GM20000 (cell line): ENCODE measurements around the gene ST8SIA1.
"Not testable (repeated sequence)": the region's sequence is repeated elsewhere in the genome, so short reads cannot be mapped to it uniquely, and the experiment has no call there.

ENCODE experiments used
- DNase-seq: peaks from one replicate; pipeline ENCODE4 v3.0.0; 2012; ENCODE audit warnings: low spot score
- TF ChIP-seq, protein P1 (sequence below): IDR thresholded peaks from 2 replicates; pipeline ENCODE4 v1.5.1; 2012; ENCODE audit warnings: mild to moderate bottlenecking, control low read depth; ENCODE audit errors: extremely low read depth, missing control alignments

The ST8SIA1 gene, protein sequence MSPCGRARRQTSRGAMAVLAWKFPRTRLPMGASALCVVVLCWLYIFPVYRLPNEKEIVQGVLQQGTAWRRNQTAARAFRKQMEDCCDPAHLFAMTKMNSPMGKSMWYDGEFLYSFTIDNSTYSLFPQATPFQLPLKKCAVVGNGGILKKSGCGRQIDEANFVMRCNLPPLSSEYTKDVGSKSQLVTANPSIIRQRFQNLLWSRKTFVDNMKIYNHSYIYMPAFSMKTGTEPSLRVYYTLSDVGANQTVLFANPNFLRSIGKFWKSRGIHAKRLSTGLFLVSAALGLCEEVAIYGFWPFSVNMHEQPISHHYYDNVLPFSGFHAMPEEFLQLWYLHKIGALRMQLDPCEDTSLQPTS

DNA sequence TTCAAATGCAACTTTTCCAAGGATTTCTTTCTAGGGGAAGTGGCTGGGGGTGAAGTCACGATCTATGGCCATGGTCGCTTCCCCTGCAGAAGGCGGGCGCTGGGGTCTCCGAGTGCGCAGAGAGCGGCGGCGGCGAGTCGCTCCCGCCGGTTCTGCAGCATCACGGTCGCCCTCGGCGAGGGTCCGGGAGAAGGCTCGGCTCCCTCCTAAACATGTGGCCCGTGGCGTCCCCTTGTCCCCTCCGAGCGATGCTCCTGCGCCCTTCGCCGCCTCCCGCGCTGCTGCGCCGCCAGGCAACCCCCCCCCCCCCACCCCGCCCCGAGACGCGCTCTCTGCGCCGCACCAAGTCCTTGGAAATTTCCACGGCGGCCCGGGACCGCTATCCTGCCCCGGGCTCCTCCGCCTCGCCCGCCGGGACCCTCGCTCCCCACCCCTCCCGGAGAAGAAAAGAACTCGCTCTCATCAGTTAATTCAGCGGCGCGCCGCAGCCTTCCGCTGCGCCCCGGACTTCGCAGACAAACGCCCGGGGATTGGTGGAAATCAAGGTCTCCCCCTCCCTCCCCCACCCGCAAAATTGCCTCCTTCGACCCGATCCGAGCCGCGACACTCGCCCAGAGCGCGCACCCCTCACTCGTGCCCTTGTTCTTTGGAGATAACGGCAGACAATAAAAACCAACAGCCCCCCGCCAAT, at the start of gene ST8SIA1:
Gene ST8SIA1 (minus strand): TSS at position 298 of the 691 bp plus-strand sequence. CDS start 475 bp downstream, outside the sequence.
- TF ChIP-seq, protein P1, sequence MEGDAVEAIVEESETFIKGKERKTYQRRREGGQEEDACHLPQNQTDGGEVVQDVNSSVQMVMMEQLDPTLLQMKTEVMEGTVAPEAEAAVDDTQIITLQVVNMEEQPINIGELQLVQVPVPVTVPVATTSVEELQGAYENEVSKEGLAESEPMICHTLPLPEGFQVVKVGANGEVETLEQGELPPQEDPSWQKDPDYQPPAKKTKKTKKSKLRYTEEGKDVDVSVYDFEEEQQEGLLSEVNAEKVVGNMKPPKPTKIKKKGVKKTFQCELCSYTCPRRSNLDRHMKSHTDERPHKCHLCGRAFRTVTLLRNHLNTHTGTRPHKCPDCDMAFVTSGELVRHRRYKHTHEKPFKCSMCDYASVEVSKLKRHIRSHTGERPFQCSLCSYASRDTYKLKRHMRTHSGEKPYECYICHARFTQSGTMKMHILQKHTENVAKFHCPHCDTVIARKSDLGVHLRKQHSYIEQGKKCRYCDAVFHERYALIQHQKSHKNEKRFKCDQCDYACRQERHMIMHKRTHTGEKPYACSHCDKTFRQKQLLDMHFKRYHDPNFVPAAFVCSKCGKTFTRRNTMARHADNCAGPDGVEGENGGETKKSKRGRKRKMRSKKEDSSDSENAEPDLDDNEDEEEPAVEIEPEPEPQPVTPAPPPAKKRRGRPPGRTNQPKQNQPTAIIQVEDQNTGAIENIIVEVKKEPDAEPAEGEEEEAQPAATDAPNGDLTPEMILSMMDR, result no peak
- peak; percentile 52 for DNase-seq

DNA sequence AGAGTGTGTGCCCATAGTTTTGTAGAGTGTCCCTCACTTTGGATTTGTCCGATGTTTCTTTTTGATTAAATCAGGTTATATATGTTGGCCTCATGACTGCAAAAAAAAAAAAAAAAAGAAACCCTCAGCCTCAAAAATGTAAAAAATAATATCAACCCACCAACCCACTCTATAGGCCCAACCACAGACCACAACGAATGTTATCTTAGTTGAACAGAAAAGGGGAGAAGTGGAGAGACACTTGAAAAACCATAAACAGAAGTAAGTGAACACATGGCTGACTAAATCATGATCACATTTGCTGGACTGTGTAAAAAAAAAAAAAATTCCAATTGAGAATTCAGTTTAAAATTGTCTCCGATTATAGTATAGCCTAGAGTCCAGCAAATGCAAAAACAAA, 45.5 kb upstream of the ST8SIA1 start:
- DNase-seq, result no peak

DNA sequence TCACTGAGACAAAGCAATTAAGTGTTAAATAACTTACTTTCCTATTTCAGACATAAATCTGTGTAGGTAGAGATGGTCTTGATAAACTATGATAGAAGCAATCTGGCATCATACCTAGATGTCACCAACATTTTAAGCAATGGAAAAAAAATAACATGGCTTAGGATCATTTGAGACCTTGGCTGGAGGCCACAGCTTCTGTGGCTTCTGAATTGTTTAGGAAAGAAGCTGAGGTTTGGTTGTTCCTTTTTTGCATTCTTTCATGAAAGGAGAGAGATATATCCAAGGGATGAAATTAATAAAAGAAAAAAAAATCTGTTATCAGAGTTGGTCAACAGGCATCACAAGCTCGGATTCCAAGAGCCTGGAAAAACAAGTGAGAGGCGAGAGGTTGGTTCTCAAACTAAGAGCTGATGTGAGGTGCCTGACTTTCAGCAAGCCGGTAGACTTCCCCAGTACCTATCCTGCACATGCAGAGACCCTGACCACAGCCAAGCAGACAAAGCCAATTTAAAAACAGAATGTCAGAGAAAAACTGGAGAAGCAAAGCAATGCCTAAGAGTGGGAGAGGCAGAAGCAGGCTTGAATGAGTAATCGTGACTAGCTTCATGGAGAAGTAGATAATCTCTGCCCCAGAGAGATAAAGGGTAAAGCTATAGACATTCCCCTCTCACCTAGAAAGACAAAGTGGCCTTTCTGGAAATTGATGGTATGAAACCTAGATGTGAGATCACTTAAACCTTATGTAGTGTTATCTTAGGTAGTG, 43.4 kb upstream of the ST8SIA1 start:
- TF ChIP-seq, protein P1, result no peak
- DNase-seq, result no peak

More for the DNA sequence above, 45.5 kb upstream of the ST8SIA1 start:
- TF ChIP-seq, protein P1, result no peak

DNA sequence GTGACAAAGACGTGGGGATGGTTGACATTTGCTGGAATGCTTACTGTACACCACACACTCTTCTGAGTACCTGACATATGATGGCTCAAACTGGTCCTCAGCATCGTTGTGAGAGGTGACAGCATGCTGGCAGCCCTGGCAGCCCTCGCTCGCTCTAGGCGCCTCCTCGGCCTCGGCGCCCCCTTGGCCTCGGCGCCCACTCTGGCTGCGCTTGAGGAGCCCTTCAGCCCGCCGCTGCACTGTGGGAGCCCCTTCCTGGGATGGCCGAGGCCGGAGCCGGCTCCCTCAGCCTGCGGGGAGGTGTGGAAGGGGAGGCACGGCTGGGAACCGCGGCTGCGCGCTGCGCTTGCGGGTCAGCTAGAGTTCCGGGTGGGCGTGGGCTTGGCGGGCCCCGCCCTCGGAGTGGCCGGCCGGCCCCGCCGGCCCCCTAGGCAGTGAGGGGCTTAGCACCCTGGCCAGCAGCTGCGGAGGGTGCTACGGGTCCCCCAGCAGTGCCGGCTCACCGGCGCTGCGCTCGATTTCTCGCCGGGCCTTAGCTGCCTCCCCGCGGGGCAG, 42.2 kb upstream of the ST8SIA1 start:
- not testable (repeated sequence) for DNase-seq

DNA sequence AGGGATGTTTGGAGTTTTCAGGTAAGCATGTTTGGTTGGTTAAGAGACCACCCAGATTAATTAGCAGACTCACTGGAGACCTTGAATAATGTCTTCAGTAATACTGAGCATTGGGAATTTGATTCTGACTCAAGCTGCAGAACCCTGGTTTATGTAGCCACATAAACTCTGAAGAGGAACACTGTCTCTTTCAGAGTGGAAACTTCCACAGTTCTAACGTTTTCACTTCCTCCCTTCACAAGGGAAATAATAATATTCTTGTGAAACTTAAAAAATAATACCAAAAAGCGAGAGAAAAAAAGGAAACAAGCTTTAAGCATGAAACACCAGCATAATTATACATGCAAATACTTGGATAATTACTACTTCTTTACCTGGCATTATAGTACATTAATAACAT, 40.0 kb upstream of the ST8SIA1 start:
- TF ChIP-seq, protein P1, result no peak
- DNase-seq, result no peak

DNA sequence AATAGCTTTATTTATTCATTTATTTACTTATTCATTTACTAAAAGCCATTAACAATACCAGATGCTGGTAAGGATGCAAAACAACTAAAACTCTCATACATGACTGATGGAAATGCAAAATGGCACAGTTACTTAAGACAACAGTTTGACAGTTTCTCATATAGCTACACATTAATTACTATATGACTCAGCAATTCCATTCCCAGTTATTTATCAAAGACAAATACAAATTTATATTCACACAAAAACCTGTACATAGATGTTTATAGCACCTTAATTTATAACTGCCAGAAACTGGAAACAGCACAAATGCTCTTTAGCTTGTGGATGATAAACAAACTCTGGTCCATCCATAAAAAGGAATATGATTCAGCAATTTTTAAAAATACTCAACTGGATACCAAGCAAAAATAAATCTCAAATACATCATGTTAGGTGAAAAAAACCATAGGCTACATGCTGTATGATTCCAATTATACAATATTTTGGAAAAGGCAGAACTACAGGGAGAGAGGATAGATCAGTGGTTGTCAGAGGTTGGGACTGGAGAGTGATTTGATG, 37.9 kb upstream of the ST8SIA1 start:
- TF ChIP-seq, protein P1, result no peak
- DNase-seq, result no peak

DNA sequence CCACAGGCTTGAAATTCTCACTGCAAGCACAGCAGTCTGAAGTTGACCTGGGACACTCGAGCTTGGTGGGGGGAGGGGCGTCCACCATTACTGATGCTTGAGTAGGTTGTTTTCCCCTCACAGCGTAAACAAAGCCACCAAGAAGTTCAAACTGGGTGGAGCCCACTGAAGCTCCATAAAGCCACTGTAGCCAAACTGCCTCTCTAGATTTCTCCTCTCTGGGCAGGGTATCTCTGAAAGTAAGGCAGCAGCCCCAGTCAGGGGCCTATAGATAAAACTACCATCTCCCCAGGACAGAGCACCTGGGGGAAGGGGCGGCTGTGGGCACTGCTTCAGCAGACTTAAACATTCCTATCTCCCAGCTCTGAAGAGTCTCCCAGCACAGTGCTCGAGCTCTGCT, 31.7 kb upstream of the ST8SIA1 start:
- no peak for DNase-seq
- TF ChIP-seq, protein P1, result no peak
